Right atrium auricular region (tissue), 2 donors: ENCODE data around the gene PRRT4. TPM values are rescaled to one million over a fixed set of nuclear protein-coding genes. Genes with fewer than 3 reads are reported as not detected.

Experiments used
- DNase-seq: peaks from one replicate; pipeline ENCODE4 v3.0.0-alpha.2; 2019; ENCODE audit warnings: low spot score
- H3K27ac ChIP-seq, 2 donors: fragments of 200-600 bp; sonication (generic); 1 replicate in 1 of 2; 2 replicates in 1 of 2; pipeline ENCODE4 v1.5.1; 2016 to 2019
- H3K27me3 ChIP-seq, 2 donors: fragments of 200-600 bp; sonication (generic); one replicate each; pipeline versions ENCODE4 v1.5.1 to v1.6.0; 2017 to 2019
- H3K36me3 ChIP-seq: fragments of 200-600 bp; sonication (generic); one replicate; pipeline ENCODE4 v1.5.1; 2016
- H3K4me1 ChIP-seq, 2 donors: fragments of 200-600 bp; sonication (generic); one replicate each; pipeline versions ENCODE4 v1.5.1 to v1.6.0; 2017 to 2019
- H3K4me3 ChIP-seq, 2 donors: fragments of 200-600 bp; sonication (generic); 1 replicate in 1 of 2; 2 replicates in 1 of 2; pipeline ENCODE4 v1.5.1; 2017 to 2019; ENCODE audit warnings: mild to moderate bottlenecking in 1 of 2, moderate library complexity in 1 of 2
- H3K9me3 ChIP-seq, 2 donors: fragments of 200-600 bp; sonication (generic); one replicate each; pipeline ENCODE4 v1.5.1; 2019
- total RNA-seq, 2 donors: library from RNA; depleted of rRNA; stranded (reverse); fragments of >200 nt; gene quantifications; one replicate each; pipeline ENCODE4 v1.1.0, GENCODE V29; 2016
- TF ChIP-seq, protein P1 (sequence below), 2 donors: fragments of 200-600 bp; sonication (generic); IDR thresholded peaks; one replicate each; pipeline ENCODE4 v1.5.1; 2019; ENCODE audit warnings: antibody characterized with exemption in 2 of 2

Gene PRRT4
- total RNA-seq, 2 donors from 2014 or later = 0.37 to 1.1 TPM

DNA sequence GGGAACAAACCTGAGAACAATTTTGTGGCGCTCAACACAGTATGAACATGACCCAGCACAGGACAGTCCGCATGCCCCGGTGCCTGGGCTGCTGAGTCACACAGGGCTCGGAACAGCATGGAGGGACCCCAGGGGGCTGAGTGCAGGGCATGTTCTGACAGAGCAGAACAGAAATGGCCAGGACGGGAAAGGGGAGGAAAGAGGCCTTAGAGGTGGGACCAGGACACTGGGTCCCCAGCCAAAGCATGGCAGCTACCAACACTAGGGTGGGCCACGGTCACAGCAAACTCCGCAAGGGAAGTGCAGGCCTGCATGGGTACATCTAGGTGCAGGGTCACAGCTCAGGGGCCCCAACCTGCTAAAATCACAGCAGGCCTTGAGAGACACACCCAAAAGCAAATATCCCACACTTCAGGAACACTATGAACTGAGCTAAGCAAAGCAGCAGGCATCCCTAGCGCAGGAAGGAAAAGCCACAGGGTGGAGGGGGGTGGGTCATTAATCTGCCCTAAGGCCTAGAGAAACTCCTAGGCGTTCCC lies 42.7 kb upstream of the PRRT4 start:
- TF ChIP-seq, protein P1, sequence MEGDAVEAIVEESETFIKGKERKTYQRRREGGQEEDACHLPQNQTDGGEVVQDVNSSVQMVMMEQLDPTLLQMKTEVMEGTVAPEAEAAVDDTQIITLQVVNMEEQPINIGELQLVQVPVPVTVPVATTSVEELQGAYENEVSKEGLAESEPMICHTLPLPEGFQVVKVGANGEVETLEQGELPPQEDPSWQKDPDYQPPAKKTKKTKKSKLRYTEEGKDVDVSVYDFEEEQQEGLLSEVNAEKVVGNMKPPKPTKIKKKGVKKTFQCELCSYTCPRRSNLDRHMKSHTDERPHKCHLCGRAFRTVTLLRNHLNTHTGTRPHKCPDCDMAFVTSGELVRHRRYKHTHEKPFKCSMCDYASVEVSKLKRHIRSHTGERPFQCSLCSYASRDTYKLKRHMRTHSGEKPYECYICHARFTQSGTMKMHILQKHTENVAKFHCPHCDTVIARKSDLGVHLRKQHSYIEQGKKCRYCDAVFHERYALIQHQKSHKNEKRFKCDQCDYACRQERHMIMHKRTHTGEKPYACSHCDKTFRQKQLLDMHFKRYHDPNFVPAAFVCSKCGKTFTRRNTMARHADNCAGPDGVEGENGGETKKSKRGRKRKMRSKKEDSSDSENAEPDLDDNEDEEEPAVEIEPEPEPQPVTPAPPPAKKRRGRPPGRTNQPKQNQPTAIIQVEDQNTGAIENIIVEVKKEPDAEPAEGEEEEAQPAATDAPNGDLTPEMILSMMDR (IDR thresholded peaks at IDR 0.05) = no peak
- peaks cover 0 to 44% of the 10 kb centered on the region in 2 donors for H3K4me1 ChIP-seq
- H3K4me3 ChIP-seq = no peak overlapping the region

GRCh38 chr7:128403676-128404075 lies 42.2 kb upstream of the PRRT4 start:
- TF ChIP-seq, protein P1 (IDR thresholded peaks at IDR 0.05) = no peak
- peaks cover 0 to 38% of the 10 kb centered on the region in 2 donors for H3K4me1 ChIP-seq
- H3K4me3 ChIP-seq = no peak overlapping the region
- peaks cover 22% of the 10 kb centered on the region for H3K36me3 ChIP-seq
- H3K27me3 ChIP-seq = no peaks in the 10 kb centered on the region
- H3K27ac ChIP-seq = no peak overlapping the region
- no peak for DNase-seq
- H3K9me3 ChIP-seq = no peaks in the 10 kb centered on the region

More for the DNA sequence above, 42.7 kb upstream of the PRRT4 start:
- no peak for DNase-seq
- H3K27me3 ChIP-seq = no peaks in the 10 kb centered on the region
- peaks cover 21% of the 10 kb centered on the region for H3K36me3 ChIP-seq
- H3K27ac ChIP-seq = no peak overlapping the region
- H3K9me3 ChIP-seq = no peaks in the 10 kb centered on the region

- no peak overlapping the region for H3K27ac ChIP-seq
- peaks cover 0 to 27% of the 10 kb centered on the region in 2 donors for H3K4me1 ChIP-seq
- no peak for DNase-seq
- TF ChIP-seq, protein P1 (IDR thresholded peaks at IDR 0.05) = no peak
- no peaks in the 10 kb centered on the region for H3K9me3 ChIP-seq
- no peak overlapping the region for H3K4me3 ChIP-seq
- no peaks in the 10 kb centered on the region for H3K27me3 ChIP-seq
- H3K36me3 ChIP-seq = peaks cover 35% of the 10 kb centered on the region
These were observed 40.9 kb upstream of the PRRT4 start for GRCh38 chr7:128402356-128402755.

- H3K27ac ChIP-seq = no peak overlapping the region
- peaks cover 50% of the 10 kb centered on the region for H3K36me3 ChIP-seq
- H3K27me3 ChIP-seq = no peaks in the 10 kb centered on the region
- peaks cover 0 to 16% of the 10 kb centered on the region in 2 donors for H3K4me1 ChIP-seq
- no peaks in the 10 kb centered on the region for H3K9me3 ChIP-seq
- TF ChIP-seq, protein P1 (IDR thresholded peaks at IDR 0.05) = no peak
- no peak for DNase-seq
- H3K4me3 ChIP-seq = no peak overlapping the region
These were observed 39.1 kb upstream of the PRRT4 start for GRCh38 chr7:128400566-128400965.

DNA sequence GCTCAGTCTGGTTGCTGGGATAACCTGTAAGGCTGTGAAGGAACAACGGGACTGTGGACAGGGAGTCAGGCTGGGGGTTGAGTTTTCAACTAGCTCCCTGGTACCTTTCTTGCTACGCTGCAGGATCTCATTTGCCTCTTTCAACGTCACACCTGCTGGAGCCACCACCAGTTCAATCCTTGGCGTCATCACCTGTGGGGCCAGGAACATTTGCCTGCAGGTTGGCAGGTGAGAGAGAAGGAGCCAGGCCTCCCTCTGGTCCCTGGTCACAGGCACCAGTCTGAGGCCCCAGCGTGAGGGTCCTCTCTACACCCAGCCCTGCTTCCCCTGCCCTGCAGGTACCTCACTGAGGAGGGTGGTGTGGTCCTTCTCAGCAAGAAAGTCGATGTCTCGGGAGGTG lies 38.5 kb upstream of the PRRT4 start:
- Histone ChIP-seq H3K4me1 (peaks cover 0 to 11% of the 10 kb centered on the region in 2 donors), H3K27me3 (no peaks in the 10 kb centered on the region), H3K4me3 (no peak overlapping the region), H3K9me3 (no peaks in the 10 kb centered on the region), H3K36me3 (peaks cover 56% of the 10 kb centered on the region), H3K27ac (no peak overlapping the region)
- DNase-seq = no peak
- TF ChIP-seq, protein P1 (IDR thresholded peaks at IDR 0.05) = no peak

GRCh38 chr7:128398841-128399135 lies 37.3 kb upstream of the PRRT4 start:
- Histone ChIP-seq H3K27ac (no peak overlapping the region), H3K36me3 (peaks cover 67% of the 10 kb centered on the region), H3K9me3 (no peaks in the 10 kb centered on the region), H3K4me3 (no peak overlapping the region), H3K4me1 (no peaks in the 10 kb centered on the region), H3K27me3 (no peaks in the 10 kb centered on the region)
- DNase-seq = no peak
- TF ChIP-seq, protein P1 (IDR thresholded peaks at IDR 0.05) = peak in 1 of 2 donors; percentile 53
